ENCODE results near the gene ADIG. TPM values are rescaled to one million over a fixed set of nuclear protein-coding genes. Genes with fewer than 3 reads are reported as not detected.

Gene ADIG
- total RNA-seq, 2 experiments from 2014 or later = not detected

DNA sequence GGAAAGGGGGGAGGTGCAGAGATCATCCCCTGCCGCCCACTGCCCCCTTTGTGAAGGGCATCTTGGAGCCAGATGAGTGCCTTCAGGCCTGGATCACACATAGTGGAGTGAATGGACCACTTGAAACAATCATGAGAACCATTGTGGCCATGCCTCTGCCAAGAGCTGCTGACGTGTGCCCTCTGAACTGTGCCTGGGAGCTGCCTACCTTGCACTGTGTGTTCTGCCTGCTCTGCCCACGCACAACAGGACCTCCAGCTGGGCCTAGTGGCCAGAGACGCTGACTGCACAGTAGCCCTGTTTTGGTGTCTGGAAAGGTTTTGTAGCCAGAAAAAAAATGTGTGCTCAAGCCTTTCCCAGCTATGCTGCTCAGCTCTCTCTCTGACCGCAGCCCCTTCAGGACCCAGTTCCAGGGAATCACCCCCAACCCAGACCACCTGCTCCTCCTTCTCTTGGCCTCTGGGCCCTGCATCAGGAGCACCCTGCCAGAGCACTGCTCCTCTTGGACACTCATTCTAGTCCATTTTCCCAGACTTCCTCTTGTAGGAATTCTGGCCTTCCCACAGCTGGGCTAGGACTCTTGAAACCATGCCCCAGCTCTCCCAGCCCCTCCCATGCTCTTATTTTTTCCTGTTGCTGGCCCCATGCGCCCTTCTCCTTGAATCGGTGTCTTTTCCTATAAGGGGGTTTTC, 1.6 kb upstream of the ADIG start:
- Mint-ChIP-seq H3K9me3 (ENCODE audit: low read depth) (no peaks in the 10 kb centered on the region), H3K27ac (no peak overlapping the region), H3K36me3 (ENCODE audit: low read depth) (peaks cover 5% of the 10 kb centered on the region), H3K27me3 (no peaks in the 10 kb centered on the region), H3K4me1 (no peaks in the 10 kb centered on the region), H3K4me3 (no peak overlapping the region)
- ATAC-seq = no peak
- CTCF ChIA-PET = no interaction called here
- intact Hi-C loops (cut with DNase I, micrococcal nuclease) = no loop called here
- no peak for DNase-seq
- POLR2A ChIA-PET = no interaction called here

DNA sequence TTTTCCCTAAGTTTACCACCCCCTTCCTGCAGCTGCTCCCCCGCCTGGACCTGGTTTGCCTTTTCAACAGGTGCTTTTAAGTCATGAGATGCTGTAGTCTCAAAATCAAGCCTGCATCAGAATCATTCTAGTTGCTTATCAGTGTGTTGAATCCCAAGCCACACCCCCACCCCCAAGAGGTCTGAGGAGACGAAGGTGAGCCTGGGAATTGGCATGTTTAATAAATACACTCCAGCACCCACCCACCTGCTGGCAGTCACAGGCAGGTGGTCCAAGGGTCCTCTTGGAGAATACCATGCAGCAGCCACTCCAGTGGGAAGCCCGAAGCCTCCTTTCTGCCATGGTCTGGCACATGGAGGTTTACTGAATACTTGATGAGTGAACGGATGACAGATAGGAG, 1.1 kb upstream of the ADIG start:
- intact Hi-C loops (cut with DNase I, micrococcal nuclease) = no loop called here
- Mint-ChIP-seq H3K27ac (no peak overlapping the region), H3K36me3 (ENCODE audit: low read depth) (no peaks in the 10 kb centered on the region), H3K27me3 (no peaks in the 10 kb centered on the region), H3K4me1 (no peaks in the 10 kb centered on the region), H3K9me3 (ENCODE audit: low read depth) (no peaks in the 10 kb centered on the region), H3K4me3 (no peak overlapping the region)
- ChIA-PET POLR2A (no interaction called here), CTCF (no interaction called here)
- ATAC-seq (no peak), DNase-seq (no peak)

DNA sequence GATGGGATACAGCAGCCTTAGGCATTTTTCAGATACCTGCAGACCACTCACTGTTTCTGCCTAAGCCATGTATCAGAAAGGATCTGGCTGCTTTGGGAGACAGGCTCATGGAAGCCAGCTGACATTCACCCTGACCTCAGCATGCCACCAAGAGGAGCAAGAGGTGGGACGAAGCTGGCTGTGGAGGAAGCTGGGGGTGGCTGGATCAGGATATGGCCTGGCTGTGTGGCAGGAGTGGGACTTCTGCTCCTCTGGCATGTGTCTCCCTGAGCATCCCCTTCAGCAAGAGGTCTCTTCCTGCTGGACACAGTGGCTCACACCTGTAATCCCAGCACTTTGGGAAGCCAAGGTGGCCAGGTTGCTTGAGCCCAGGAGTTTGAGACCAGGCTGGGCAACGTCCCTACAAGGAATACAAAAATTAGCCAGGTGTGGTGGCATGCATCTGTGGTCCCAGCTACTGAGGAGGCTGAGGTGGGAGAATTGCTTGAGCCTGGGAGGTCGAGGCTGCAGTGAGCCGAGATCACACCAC, 897 bp downstream of the ADIG start:
- no peaks in the 10 kb centered on the region for H3K36me3 Mint-ChIP-seq (ENCODE audit: low read depth)
- no peak for DNase-seq
- H3K4me1 Mint-ChIP-seq = no peaks in the 10 kb centered on the region
- ATAC-seq = no peak
- intact Hi-C loops (cut with DNase I, micrococcal nuclease) = no loop called here
- ChIA-PET POLR2A (no interaction called here), CTCF (interaction anchor here (0.9 kb wide), 1 partner anchor 48 kb away, joined by 5 read pairs; no protein-coding TSS in a partner anchor)
- H3K27ac Mint-ChIP-seq = no peak overlapping the region
- H3K9me3 Mint-ChIP-seq (ENCODE audit: low read depth) = no peaks in the 10 kb centered on the region
- no peaks in the 10 kb centered on the region for H3K27me3 Mint-ChIP-seq
- no peak overlapping the region for H3K4me3 Mint-ChIP-seq

DNA sequence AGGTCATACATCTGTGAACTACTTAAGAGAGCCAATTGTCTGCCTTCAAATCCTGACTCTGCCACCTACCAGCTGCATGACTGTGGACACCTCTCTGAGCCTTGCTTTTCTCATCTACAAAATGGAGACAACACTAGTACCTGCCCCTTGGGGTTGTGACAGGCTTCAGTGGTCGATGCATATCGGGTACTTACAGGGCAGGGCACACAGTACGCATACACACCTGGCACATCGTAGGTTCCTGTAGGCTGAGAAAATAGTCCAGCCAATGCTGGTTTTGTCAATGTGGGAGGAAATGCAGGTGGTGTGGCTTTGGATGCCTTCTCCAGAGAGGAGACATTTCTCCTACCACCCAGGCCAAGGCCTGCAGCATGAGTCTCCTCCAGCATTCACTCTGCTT, 2.3 kb downstream of the ADIG start:
- DNase-seq (no peak), ATAC-seq (no peak)
- Mint-ChIP-seq H3K9me3 (ENCODE audit: low read depth) (no peaks in the 10 kb centered on the region), H3K36me3 (ENCODE audit: low read depth) (no peaks in the 10 kb centered on the region), H3K4me1 (no peaks in the 10 kb centered on the region), H3K27me3 (no peaks in the 10 kb centered on the region), H3K4me3 (no peak overlapping the region), H3K27ac (no peak overlapping the region)
- ChIA-PET CTCF (no interaction called here), POLR2A (no interaction called here)
- intact Hi-C loops (cut with DNase I, micrococcal nuclease) = no loop called here

DNA sequence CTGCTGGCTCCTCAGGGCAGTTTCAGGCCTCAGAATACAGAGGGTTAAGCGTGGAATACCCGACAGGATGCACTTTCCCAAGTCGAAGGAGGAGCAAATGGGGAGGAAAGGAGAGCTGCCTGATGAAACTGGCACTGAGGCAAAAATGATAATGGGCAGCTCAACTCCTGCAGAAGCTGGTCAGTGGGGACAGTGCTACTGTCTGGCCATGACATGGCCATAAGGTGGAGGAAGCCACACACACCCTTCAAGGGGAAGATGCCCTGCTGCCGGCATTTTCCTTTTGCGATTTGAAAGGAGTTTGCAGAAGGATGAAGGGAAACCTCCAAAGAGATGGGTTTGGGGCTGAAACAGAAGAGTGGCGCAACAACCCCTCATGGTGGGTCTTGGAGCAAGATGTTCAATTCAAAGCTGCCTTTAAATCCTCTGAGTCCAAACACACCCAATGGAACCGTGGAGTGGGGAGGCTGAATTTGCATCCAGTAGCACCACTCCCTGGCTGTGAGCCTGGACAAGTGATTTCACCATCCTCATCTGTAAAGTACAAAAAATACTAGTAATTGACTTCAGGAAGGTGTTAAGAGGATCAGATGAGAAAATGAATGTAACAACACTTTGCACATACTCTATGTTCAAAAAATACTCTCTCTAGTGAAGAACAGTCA, 3.2 kb downstream of the ADIG start:
- no peaks in the 10 kb centered on the region for H3K4me1 Mint-ChIP-seq
- no peak overlapping the region for H3K27ac Mint-ChIP-seq
- CTCF ChIA-PET = interaction anchor here (1.1 kb wide), 1 partner anchor 8 kb away, joined by 3 read pairs; no protein-coding TSS in a partner anchor
- intact Hi-C loops (cut with DNase I, micrococcal nuclease) = no loop called here
- DNase-seq = no peak
- H3K4me3 Mint-ChIP-seq = no peak overlapping the region
- POLR2A ChIA-PET = no interaction called here
- no peaks in the 10 kb centered on the region for H3K9me3 Mint-ChIP-seq (ENCODE audit: low read depth)
- no peaks in the 10 kb centered on the region for H3K27me3 Mint-ChIP-seq
- ATAC-seq = no peak
- H3K36me3 Mint-ChIP-seq (ENCODE audit: low read depth) = no peaks in the 10 kb centered on the region

DNA sequence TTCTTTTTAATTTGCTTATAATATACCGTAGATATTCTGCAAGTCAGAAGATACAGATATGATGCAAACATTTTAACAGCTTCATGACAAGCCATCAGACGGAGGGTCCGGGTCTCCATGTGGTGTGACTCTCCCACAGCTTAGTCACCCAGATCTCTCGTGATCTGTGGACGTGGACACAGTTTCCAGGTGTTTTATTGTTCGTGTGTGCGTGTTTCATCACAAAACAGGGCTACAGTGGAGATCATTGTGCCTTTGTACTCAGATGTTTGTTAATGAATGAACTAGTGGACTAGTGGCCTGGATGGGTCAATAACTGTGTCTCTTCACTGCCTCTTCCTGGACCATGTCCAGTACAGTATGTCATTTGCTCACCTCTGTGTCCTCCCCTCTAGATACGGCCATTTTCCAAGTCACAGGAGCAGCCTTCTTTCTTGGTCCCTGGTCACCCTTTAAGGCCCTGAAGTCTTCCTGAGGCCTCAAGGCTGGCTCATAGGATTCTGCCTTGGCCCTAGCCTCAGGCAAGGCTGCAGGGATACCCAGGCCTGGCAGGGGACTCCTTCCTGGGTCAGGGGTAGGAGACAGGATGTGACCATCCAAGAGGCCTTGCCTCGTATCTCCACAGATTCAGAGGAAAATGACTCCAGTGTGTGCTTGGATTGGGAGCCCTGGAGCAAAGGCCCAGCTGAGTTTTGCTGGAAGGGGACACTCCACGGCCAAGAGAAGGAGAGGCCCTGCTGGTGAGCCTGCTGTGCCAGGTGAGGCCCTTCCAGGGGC, 4.6 kb downstream of the ADIG start:
- Mint-ChIP-seq H3K27me3 (no peaks in the 10 kb centered on the region), H3K36me3 (ENCODE audit: low read depth) (no peaks in the 10 kb centered on the region), H3K4me1 (no peaks in the 10 kb centered on the region), H3K27ac (no peak overlapping the region), H3K9me3 (ENCODE audit: low read depth) (no peaks in the 10 kb centered on the region), H3K4me3 (no peak overlapping the region)
- no peak for ATAC-seq
- CTCF ChIA-PET = interaction anchor here (1.1 kb wide), 1 partner anchor 9 kb away, joined by 3 read pairs; no protein-coding TSS in a partner anchor
- intact Hi-C loops (cut with DNase I, micrococcal nuclease) = no loop called here
- POLR2A ChIA-PET = no interaction called here
- DNase-seq = no peak

DNA sequence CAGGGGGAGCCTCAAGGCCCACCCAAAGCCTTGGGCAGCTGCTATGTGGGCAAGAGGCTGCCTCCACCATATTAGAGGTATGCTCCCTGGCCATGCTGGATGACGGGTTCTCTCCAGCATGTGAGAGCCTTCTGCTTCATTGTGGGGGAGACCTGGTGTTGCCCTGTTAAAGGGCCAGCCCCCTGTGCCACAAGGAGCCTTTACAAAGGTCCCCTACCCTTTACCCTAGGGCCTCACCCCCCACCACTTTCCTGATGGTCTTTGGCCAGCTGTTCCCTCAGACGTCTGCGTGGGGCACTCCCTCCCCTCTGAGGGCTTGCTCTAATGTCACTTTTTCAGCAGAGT, 5.2 kb downstream of the ADIG start:
- no peaks in the 10 kb centered on the region for H3K9me3 Mint-ChIP-seq (ENCODE audit: low read depth)
- H3K4me3 Mint-ChIP-seq = no peak overlapping the region
- no peak for DNase-seq
- ATAC-seq = no peak
- no peaks in the 10 kb centered on the region for H3K27me3 Mint-ChIP-seq
- intact Hi-C loops (cut with DNase I, micrococcal nuclease) = no loop called here
- ChIA-PET CTCF (no interaction called here), POLR2A (no interaction called here)
- no peaks in the 10 kb centered on the region for H3K4me1 Mint-ChIP-seq
- no peaks in the 10 kb centered on the region for H3K36me3 Mint-ChIP-seq (ENCODE audit: low read depth)
- H3K27ac Mint-ChIP-seq = no peak overlapping the region

DNA sequence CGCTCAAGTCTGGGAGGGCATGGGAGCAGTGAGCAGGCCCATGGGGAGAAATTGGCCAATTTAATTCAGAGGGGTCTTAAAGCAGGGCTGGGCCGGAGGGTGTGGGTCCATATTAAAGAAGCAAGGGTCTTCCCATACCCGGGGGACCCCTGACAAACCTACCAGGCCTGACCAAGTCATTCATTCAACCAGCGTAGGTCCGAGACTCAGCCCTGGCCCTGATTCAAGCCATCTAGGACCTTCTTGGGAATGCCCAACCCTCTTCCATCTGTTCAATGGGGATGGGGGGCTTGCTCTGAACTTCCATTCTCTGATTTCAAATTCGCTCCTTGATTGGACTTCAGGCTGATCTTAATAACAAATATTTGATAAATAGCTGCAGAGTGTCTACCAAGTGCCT, 7.3 kb downstream of the ADIG start:
- Mint-ChIP-seq H3K9me3 (ENCODE audit: low read depth) (no peaks in the 10 kb centered on the region), H3K4me1 (no peaks in the 10 kb centered on the region), H3K27me3 (no peaks in the 10 kb centered on the region), H3K36me3 (ENCODE audit: low read depth) (no peaks in the 10 kb centered on the region), H3K27ac (no peak overlapping the region), H3K4me3 (no peak overlapping the region)
- ChIA-PET POLR2A (no interaction called here), CTCF (no interaction called here)
- no peak for DNase-seq
- intact Hi-C loops (cut with DNase I, micrococcal nuclease) = no loop called here
- ATAC-seq = no peak

DNA sequence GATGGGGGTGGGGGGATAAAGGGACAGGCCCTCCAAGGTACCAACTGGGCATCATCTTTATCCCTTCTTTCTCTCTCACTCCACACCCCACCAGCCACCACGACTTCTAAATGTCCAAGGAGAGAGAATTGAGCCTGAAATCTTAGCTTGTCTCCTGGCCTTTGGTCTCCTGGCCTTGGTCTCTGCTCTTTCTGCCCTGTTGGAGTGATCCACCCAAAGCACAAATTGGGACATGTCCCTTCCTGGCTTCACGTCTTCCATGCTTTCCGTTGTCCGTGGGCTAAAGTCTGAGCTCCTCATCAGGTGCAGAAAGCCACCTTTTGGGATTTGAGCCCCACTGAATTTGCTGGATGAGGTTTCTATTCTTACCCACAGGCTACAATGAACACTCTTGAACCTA, 8.4 kb downstream of the ADIG start:
- no peaks in the 10 kb centered on the region for H3K4me1 Mint-ChIP-seq
- H3K27ac Mint-ChIP-seq = no peak overlapping the region
- H3K9me3 Mint-ChIP-seq (ENCODE audit: low read depth) = no peaks in the 10 kb centered on the region
- H3K36me3 Mint-ChIP-seq (ENCODE audit: low read depth) = no peaks in the 10 kb centered on the region
- ChIA-PET CTCF (interaction anchor here (0.6 kb wide), 1 partner anchor 21 kb away, joined by 3 read pairs; no protein-coding TSS in a partner anchor), POLR2A (no interaction called here)
- no peaks in the 10 kb centered on the region for H3K27me3 Mint-ChIP-seq
- no peak for DNase-seq
- intact Hi-C loops (cut with DNase I, micrococcal nuclease) = no loop called here
- no peak overlapping the region for H3K4me3 Mint-ChIP-seq
- no peak for ATAC-seq

DNA sequence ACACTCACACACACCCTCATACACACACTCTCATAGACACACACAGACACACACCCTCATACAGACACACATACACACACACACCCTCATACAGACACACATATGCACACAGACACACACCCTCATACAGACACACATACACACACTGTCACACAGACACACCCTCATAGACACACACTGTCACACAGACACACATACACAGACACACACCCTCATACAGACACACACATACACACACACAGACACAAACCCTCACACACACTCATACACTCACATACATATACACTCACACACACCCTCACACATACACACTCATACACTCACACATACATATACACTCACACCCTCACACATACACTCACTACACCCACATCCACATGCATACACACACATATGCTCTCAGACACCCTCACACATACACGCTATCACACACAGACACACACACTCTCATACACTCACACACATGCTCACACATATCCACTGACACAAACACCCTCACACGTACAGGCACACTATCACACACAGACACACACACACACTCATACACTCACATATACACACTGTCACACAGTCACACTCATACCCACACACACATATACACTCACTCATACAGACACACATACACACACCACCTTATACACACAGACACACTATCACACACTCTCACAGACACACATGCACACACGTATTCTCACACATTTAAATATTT, 9.1 kb downstream of the ADIG start:
- no peak overlapping the region for H3K27ac Mint-ChIP-seq
- no peak for DNase-seq
- no peaks in the 10 kb centered on the region for H3K36me3 Mint-ChIP-seq (ENCODE audit: low read depth)
- H3K27me3 Mint-ChIP-seq = no peaks in the 10 kb centered on the region
- intact Hi-C loops (cut with DNase I, micrococcal nuclease) = no loop called here
- H3K4me1 Mint-ChIP-seq = no peaks in the 10 kb centered on the region
- ATAC-seq = no peak
- H3K4me3 Mint-ChIP-seq = no peak overlapping the region
- H3K9me3 Mint-ChIP-seq (ENCODE audit: low read depth) = no peaks in the 10 kb centered on the region
- POLR2A ChIA-PET = no interaction called here
- CTCF ChIA-PET = interaction anchor here (0.6 kb wide), 1 partner anchor 20 kb away, joined by 3 read pairs; no protein-coding TSS in a partner anchor

DNA sequence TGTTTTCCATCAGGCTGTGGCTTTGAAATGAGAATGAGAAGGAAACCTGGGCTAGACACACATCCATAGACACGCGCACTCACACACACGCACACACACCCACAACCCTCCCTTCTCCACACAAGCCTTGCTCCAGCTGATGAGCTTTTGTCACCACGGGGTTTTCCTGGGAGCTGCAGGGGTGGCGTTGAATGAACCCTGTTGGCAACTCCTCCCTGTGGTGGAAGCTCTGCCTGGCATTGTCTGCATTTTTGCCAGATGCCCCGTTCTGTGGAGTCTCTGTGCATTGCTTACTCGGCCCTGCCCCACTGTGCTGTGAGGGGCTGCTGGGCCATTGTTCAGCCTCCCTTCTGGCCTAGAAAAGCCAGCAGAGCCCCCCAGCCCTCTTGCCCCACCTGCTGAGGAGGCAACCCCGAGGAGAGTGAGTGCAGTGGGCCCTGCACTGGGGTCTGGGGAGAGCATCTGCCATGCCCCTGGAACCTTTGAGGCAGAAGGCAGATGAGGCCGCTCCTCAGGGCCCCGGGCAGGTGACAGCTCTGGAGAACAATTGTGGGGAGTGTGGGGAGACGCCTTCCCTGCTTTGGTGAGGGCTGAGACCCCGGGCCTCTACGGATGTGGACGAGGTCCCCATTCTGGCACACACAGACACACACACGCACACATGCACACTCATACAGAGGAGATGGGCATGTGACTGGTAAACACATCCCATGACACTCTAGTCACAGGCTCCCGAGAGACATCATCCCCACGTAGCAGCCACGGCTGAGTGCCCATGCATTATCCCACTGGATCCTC, 9.9 kb downstream of the ADIG start:
- intact Hi-C loops (cut with DNase I, micrococcal nuclease) = no loop called here
- ATAC-seq = no peak
- ChIA-PET POLR2A (no interaction called here), CTCF (no interaction called here)
- Mint-ChIP-seq H3K27me3 (no peaks in the 10 kb centered on the region), H3K36me3 (ENCODE audit: low read depth) (no peaks in the 10 kb centered on the region), H3K4me3 (no peak overlapping the region), H3K27ac (no peak overlapping the region), H3K9me3 (ENCODE audit: low read depth) (no peaks in the 10 kb centered on the region), H3K4me1 (no peaks in the 10 kb centered on the region)
- DNase-seq = no peak
